TTC549 (cell line): ENCODE data around the gene NCBP3.

Experiments used
- FAIRE-seq: peaks from 2 replicates; lab custom pipeline; 2012; peaks lifted over from hg19 to GRCh38; lab: Jason Lieb, UNC

The NCBP3 gene

DNA sequence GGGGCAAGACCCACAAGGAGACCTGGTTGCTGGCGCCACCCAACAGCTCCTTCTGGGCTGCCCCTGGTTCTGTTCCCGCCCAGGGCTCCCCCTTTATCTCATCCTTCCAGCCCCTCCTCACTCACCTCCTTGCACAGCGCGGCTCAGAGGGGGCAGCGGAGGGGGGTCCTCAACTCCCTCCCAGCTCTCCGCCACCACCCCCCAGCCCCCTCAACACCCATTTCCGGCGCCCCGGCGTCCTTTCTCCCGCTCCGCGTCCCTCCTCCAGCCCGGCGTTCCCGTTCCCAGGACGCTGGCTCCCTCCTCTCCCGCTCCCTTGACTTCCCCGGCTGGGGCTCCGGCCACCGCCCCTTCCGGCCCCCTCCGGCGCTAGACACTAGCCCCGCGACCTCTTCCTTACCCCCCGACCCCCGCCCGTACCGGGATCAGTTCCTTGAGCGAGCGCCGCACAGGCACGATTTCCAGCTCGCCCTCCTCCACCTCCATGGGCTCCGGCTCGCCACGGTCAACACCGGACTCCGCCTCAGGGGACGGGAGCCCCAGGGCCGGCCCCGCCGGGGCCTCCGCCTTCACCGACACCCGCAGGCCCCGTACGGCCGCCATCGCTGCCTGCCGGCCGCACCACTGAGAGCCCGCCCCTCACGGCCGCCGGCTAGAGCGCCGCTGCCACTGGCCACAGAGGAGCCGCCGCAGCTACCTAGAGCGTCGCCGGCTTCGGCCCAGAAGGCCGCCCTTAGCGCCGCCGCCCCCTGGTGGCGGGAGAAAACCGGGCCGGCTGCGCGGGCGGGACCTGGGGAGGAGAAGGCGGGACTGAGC is at the start of gene NCBP3:
TSS of gene NCBP3 (minus strand) at position 626 of the 816 bp plus-strand sequence. CDS start at position 603, 23 bp downstream.
- peak; percentile 37 for FAIRE-seq

DNA sequence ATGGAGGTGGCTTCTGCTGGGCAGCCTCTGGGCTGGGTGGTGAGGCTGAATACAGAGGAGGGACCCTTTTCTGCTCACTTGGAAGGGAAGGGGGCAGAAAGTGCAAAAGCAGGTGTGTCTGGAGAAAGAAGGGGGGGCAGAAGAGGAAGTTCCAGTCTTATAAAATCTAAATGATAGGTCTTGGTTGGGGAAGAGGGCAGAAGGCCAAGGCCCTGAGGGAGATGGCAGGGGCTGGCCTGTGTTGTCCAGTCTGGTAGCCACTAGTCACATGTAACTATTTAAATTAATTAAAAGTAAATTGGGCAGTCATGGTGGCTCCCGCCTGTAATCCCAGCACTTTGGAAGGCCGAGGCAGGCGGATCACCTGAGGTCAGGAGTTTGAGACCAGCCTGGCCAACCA is 49.3 kb upstream of the NCBP3 start:
- no peak for FAIRE-seq

DNA sequence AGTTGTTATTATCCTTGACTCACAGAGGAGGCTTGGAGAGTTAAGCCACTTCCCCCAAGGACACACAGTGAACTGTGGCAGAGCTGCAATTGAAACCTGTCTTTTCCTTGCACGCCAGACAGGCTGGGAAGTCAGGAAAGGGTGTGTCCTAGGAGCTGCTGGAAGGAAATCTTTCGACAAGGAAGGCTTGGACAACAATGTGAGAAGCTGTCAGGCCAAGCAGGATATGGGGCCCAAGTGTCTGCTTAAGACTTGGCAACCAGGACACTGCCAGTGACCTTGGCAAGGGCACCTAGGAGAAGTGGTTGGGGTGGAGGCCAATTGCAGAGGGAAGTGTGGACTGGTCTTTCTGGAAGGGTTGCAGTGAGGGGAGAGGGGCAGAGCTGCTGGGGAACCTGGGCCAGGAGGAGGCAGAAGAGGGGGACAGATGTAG is 48.9 kb upstream of the NCBP3 start:
- FAIRE-seq: no peak

DNA sequence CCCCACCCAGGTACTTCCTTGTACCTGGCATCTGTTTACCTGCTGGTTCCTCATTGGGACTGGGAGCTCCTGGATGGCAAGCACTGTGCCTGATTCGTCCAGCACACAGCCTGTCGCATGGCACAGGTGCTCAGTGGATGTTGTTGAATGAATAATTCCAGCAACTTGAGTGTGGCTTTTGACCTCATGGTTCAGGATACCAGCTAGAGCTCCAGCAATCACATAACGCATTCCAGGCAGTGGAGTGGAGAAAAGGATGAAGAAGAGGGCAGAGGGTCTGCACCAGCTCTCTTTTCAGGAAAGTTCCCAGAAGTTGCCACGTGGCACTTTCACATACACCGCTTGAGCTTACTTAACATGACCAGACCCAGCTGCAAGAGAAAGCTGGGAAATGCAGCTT is 48.1 kb upstream of the NCBP3 start:
- FAIRE-seq: no peak

DNA sequence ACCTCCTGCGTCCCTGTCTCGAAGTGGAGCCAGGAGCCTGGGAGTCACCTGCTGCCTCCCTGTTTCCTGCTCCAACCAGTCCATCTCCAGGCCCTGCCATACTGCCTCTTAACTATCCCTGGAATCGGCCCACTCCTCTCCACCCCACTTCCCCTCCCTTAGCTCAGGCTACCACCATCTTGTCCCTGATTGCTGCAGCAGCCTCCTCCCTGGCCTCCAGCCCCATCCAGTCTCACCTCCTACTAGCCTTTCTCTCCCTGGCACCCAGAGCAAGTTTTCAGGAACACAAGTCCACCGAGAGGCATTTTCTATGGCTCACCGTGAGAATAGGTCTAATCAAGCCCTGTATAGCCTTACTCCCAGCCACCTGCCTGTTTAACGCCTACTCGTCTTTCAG is 47.7 kb upstream of the NCBP3 start:
- no peak for FAIRE-seq

GRCh38 chr17:3893003-3893719 is 47.1 kb upstream of the NCBP3 start, which contains the start of gene CAMKK1:
Gene CAMKK1, minus strand, starts transcription at chr17:3893053. Its CDS starts 7,366 bp downstream, at chr17:3885687.
- FAIRE-seq: no peak

DNA sequence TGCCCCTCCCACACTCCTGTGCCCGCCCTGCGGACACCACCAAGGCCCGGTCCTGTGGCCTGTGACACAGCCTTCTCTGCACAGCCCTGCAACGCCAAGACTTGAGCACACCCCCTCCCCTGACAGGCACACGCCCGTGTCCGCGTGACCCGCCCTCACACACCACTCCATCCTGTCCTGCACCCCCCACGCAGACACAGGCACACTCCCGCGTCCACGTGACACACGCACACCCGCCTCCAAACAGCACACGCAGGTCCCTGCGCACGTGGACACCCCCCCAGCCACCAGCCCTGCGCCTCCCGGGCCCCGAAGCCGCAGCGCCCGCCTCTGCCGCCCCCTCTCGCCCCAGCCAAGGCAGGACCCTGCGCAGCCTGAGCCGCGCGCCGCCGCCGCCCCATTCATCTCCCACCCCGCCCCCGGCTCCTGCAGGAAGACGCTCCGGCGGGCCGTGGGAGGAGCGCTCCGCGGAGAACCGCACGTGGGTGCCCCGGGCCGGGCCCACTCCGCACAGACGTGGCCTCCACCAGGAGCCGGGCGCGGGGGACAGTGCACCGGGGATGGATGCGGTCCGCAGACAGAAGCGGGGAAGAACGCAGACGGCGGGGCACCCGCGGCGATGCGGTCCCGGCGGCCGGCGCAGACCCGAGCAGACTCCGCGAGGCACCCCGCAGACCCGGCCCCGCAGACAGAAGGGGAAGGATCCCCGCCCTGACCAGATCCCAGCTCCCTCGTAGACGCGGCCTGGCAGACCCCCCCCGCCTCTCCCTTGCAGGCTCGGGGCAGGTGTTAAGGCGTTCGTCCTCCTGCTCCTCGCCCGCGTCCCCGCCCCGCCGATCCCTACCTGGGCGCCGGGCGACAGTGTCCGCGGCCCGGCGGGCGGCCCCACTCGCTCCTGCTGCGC is 46.3 kb upstream of the NCBP3 start:
- no peak for FAIRE-seq

DNA sequence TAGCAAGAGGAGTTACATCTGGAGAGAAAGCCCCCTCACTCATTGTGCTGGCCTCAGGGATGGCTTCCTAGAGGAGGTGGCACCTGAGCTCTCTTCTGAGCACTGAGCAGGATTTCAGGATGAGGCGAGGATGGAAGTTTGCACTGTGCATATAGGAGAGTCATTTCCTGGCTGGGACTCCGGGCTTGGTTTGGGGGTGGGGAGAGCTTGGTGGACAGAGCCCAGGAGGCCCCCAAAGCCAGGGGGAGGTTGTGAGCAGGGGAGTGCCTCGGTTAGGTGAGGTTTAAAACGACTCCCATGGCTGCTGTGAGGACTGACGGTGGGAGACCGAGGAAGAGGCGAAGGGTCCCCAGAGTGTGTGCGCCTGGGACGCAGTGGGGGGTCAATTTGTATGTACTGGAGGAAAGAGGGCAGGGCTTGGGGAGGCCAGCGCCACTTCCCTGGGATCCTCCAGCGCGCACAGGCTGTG is 45.6 kb upstream of the NCBP3 start:
- no peak for FAIRE-seq

GRCh38 chr17:3890878-3891219 is 44.8 kb upstream of the NCBP3 start:
- no peak for FAIRE-seq

- FAIRE-seq: no peak
Observed at GRCh38 chr17:3890082-3890877, 44.2 kb upstream of the NCBP3 start.

GRCh38 chr17:3889325-3890012 is 43.4 kb upstream of the NCBP3 start:
- no peak for FAIRE-seq

DNA sequence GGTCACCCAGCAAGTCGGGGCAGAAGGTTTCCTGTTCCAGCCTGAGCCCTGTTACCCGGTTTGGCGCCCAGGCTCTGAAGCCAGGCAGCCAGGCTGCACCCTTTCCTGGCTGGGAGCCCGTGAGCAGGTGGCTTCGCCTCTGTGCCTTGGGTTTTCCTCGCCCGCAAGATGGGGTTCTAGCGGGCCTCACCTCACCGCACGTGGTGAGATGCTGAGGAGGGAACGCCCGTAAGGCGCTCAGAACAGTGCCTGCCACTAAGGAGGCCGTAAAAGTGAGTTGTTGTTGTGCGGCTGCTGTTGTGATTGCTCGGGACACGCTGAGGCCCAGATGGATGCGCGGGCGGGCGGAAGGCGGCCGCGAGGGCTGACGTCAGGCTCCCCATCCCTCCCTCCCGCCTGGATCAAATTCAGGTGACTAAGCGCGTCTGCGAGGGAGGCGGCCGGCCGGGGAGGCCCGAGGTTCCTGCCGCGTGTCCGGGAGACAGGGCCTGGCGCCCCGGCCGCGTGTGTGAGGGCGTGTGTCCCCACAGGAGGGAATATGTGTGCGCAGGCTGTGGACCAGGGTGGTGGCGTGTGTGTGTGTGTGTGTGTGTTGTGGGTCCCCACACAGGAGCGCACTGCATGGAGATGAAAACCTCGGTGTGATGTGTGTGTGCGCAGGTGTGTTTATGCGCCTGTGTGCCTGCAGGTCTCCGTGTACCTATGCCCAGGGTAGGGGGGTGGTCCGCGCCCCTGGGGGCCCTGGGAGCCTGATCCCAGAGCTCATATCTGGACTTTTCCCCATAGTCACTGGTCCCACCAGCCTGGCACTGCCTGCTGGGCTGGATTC is 42.5 kb upstream of the NCBP3 start:
- FAIRE-seq: no peak

DNA sequence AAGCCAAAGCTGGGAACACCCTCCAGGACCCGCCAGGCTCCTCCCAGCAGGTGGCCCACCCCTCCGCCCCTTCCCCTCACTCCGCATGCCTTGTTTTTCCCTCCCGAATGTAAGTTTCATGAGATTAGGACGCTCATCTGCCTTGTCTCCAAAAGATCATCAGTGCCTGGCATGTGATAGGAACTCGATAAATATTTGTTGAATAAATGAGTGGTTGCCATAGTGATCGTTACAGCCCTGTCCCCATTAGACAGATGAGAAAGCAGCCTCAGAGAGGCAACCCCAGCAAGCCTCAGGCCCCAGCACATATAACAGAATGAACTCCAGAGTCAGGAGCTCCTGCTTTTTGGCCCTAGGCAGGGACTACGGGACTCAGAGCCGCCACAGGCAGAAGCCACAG is 41.8 kb upstream of the NCBP3 start:
- no peak for FAIRE-seq

DNA sequence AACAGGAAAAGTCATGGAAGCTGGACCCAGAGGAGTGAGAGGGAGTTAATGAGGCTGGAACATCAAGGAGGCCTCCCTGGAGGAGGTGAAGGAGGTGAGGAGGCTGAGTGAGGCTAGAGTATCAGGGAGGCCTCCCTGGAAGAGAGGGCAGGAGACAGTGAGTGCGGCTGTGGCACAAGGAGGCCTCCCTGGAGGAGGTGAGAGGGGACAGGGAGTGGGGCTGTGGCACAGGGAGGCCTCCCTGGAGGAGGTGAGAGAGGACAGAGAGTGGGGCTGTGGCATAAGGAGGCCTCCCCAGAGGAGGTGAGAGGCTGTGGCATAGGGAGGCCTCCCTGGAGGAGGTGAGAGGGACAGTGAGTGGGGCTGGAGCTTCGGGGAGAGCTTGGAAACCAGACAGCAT is 41.3 kb upstream of the NCBP3 start:
- no peak for FAIRE-seq

- FAIRE-seq: no peak
Observed at GRCh38 chr17:3886776-3887175, 40.7 kb upstream of the NCBP3 start.

DNA sequence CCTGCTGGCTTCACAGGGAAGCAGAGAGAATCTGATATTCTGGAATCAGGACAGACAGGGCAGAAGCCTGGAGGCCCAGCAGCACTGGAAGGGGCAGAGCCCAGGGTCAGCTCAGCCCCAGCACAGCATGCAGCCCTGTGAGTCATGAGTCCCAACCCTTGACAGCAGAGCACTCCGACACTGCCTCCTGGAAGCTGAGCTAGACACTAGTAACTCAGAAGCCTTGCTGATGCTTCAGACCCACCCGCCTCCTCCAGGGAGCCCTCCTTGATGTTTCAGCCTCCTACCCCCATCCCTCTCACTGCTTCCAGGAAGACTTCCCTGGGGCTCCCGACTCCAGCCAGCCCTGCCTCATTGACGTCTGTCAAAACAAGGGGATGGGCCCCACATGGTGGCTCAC is 39.9 kb upstream of the NCBP3 start:
- FAIRE-seq: no peak

DNA sequence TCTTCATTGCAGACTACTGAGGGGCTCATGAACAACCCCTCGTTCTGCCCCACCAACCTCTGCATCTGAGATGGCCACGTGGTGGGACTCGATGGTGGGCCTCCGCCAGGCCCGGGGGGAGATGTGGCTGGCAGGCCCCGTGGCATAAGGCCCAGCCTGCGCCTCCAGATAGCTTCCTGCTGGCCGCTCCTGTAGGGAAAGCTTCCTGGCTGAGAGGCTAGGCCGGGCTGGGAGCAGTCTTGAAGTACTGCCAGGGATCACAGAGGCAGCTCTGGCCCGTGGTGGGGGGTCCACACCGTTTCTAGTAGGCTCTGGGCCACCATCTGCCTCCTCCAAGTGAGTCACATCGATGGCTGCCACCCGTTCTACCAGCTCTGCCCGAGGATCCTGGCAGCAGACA is 39.2 kb upstream of the NCBP3 start:
- FAIRE-seq: no peak

DNA sequence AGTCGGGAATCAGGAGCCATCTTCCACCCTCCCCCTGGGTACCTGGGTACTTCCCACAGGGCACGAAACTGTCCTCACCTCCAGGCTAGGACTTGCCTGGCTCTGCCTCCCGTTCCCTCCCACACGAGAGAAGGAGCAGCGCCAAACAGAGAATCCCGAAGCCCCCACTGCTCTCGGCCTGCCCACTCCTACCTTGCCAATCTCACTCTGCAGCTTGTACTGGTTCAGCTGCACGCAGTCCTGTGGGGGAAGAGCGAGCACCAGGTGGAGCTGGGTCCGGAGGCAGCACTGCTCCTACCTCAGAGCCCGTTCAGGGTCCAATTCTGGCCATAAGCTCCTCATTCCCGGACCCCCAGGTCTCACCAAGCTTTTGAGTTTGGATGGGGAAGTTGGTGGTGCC is 38.1 kb upstream of the NCBP3 start:
- FAIRE-seq: no peak

DNA sequence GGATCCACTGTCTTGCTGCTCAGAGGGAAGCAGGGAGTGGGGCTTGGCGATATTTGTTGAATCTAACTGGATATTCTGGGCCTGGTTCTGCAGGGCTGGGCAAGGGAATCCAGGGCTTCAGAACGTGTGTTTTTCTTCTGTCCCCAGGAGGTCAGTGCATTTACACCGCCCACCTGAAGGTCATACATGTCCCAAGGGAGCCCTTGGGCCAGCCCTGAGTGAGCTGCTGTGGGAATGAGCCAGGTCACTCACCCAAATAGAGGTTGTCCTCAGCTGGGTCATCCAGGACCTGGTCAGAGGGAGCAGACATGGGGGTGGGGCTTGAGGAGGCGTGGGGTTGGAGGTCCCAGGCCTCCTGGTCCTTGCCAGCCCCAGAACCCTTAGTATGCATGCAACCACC is 36.2 kb upstream of the NCBP3 start:
- no peak for FAIRE-seq

DNA sequence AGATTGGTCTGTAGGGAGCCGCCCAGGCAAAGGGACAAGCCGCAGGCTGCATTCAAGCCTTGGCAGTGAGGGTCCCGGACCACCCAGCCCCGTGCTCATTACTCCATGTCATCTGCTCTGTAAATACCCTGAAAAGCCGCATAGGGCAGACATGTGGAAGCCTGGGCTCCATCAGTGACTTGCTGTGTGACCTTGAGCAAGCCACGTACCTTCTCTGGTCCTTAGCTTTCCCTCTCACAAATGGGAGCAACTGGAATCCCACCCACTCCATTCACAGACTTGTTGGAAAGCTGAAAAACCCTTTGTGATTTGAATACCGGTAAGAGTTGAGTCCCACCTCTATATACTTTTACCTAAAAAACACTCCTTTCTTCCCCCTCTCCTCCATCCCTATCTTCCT is 34.9 kb upstream of the NCBP3 start:
- no peak for FAIRE-seq
